ENCODE results near the gene SNED1. TPM values are rescaled to one million over a fixed set of nuclear protein-coding genes. Genes with fewer than 3 reads are reported as not detected.

Gene SNED1
- polyA plus RNA-seq, 1 donor from 2014 or later: 17.0 TPM

DNA sequence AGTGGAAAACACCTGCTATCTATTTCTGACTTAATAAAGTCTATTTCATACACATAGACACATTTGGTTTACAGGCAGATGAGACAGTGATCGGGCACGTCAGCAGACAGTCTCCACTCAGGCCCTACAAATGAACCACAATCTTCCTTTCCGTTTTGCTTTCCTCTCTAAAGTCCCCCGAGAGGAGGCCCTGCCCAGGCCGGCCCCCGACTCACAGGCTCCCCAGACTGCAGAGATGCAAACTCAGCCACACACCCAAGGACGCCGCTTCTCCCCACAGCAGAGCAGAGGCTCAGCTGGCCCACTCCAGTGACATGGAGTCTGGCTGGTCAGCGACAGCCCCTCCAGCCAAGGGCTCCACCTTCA lies 113.0 kb downstream of the SNED1 start:
- Mint-ChIP-seq H3K4me3 (peak overlapping the region; percentile 67 to 89 (median 79)), H3K27me3 (no peaks in the 10 kb centered on the region), H3K4me1 (peaks cover 33 to 50% (median 46%) of the 10 kb centered on the region in 3 donors), H3K27ac (peak overlapping the region; percentile 88 to 99 (median 92)), H3K9me3 (peaks cover 0 to 1% (median 0%) of the 10 kb centered on the region in 3 donors), H3K36me3 (peaks cover 11% of the 10 kb centered on the region)

DNA sequence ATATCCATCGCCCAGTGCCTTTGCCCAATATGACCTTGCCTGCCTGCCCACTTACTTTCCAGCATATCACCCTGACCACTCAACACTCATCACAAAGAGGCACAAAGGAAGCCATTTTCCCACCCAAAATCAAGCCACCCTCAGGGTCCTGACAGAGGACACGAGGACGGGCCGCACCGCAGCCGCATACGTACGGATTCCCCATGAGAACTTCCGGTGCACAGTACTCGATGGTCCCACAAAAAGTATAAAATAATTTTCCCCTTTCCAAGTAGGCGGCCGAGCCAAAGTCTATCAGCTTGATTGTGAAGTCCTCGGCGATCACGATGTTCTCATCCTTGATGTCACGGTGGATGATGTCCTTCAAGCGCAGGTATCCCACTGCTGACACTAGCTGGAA lies 113.6 kb downstream of the SNED1 start:
- H3K9me3 Mint-ChIP-seq: peaks cover 0 to 1% (median 0%) of the 10 kb centered on the region in 3 donors
- H3K36me3 Mint-ChIP-seq: peaks cover 14% of the 10 kb centered on the region
- no peaks in the 10 kb centered on the region for H3K27me3 Mint-ChIP-seq
- peaks cover 33 to 50% (median 46%) of the 10 kb centered on the region in 3 donors for H3K4me1 Mint-ChIP-seq
- H3K27ac Mint-ChIP-seq: peak overlapping the region; percentile 88 to 99 (median 92)
- H3K4me3 Mint-ChIP-seq: peak overlapping the region; percentile 67 to 89 (median 79)

DNA sequence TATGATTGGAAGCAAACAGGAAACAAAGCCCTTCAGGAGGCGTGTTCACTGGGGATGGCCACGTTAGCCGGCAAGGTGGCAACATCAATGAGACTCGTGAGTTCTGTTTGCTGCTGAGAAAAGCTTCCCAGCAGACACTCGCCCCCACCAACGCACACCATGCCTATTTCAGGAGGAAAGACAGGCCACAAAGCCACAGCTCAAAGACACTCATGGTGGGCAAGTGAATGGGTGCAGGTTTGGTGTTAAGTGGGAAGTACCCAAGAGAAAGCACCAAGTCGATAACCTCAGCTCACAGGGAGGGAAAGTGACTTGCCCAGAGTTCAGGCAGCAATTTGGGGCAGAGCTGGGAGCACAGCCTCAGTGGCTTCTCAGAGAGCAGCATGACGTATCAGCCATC lies 114.2 kb downstream of the SNED1 start:
- peaks cover 15% of the 10 kb centered on the region for H3K36me3 Mint-ChIP-seq
- H3K9me3 Mint-ChIP-seq: peaks cover 0 to 1% (median 0%) of the 10 kb centered on the region in 3 donors
- H3K27me3 Mint-ChIP-seq: no peaks in the 10 kb centered on the region
- H3K27ac Mint-ChIP-seq: peak overlapping the region; percentile 88 to 99 (median 92)
- peaks cover 33 to 51% (median 47%) of the 10 kb centered on the region in 3 donors for H3K4me1 Mint-ChIP-seq
- peak overlapping the region; percentile 67 to 89 (median 79) for H3K4me3 Mint-ChIP-seq

- H3K9me3 Mint-ChIP-seq: no peaks in the 10 kb centered on the region
These were observed 116.4 kb downstream of the SNED1 start for GRCh38 chr2:241114836-241115235.

GRCh38 chr2:241115361-241115760 lies 116.9 kb downstream of the SNED1 start:
- H3K27me3 Mint-ChIP-seq: no peaks in the 10 kb centered on the region
- no peaks in the 10 kb centered on the region for H3K9me3 Mint-ChIP-seq
- H3K4me3 Mint-ChIP-seq: no peak overlapping the region
- peak overlapping the region in 1 of 3 donors; percentile 35 for H3K27ac Mint-ChIP-seq
- H3K4me1 Mint-ChIP-seq: peaks cover 27 to 33% (median 32%) of the 10 kb centered on the region in 3 donors
- peaks cover 15% of the 10 kb centered on the region for H3K36me3 Mint-ChIP-seq

More at GRCh38 chr2:241114836-241115235, 116.4 kb downstream of the SNED1 start:
- peaks cover 15% of the 10 kb centered on the region for H3K36me3 Mint-ChIP-seq
- peaks cover 31 to 38% (median 37%) of the 10 kb centered on the region in 3 donors for H3K4me1 Mint-ChIP-seq
- H3K27ac Mint-ChIP-seq: peak overlapping the region in 2 of 3 donors; percentile 35 to 59
- H3K4me3 Mint-ChIP-seq: peak overlapping the region in 1 of 4 donors; percentile 41
- no peaks in the 10 kb centered on the region for H3K27me3 Mint-ChIP-seq

- peaks cover 0 to 5% (median 3%) of the 10 kb centered on the region in 3 donors for H3K9me3 Mint-ChIP-seq
- H3K36me3 Mint-ChIP-seq: peaks cover 25% of the 10 kb centered on the region
- peaks cover 13 to 22% (median 18%) of the 10 kb centered on the region in 3 donors for H3K4me1 Mint-ChIP-seq
- H3K27ac Mint-ChIP-seq: no peak overlapping the region
- H3K27me3 Mint-ChIP-seq: no peaks in the 10 kb centered on the region
- peak overlapping the region in 1 of 4 donors; percentile 71 for H3K4me3 Mint-ChIP-seq
These were observed 118.5 kb downstream of the SNED1 start for GRCh38 chr2:241116606-241117560.

- H3K4me1 Mint-ChIP-seq: peaks cover 5 to 12% (median 8%) of the 10 kb centered on the region in 3 donors
- H3K36me3 Mint-ChIP-seq: peaks cover 25% of the 10 kb centered on the region
- H3K27me3 Mint-ChIP-seq: no peaks in the 10 kb centered on the region
- no peak overlapping the region for H3K4me3 Mint-ChIP-seq
- H3K9me3 Mint-ChIP-seq: peaks cover 0 to 5% (median 3%) of the 10 kb centered on the region in 3 donors
- H3K27ac Mint-ChIP-seq: no peak overlapping the region
These were observed 120.5 kb downstream of the SNED1 start for GRCh38 chr2:241118737-241119505.

DNA sequence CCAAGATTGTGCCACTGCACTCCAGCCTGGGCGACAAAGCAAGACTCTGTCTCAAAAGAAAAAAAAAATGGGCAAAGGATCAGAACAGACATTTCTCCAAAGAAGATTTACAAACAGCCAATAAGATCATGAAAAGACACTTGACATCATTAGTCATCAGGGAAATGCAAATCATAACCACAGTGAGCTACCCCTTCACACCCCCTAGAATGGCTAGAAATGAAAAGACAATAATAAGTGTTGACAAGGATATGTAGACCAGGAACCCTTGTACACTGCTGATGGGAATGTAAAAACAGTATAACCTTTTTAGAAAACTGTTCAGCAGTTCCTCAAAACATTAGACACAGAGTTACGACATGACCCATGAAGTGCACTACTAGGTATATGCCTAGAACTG lies 122.0 kb downstream of the SNED1 start:
- Mint-ChIP-seq H3K9me3 (peaks cover 0 to 5% (median 3%) of the 10 kb centered on the region in 3 donors), H3K36me3 (peaks cover 21% of the 10 kb centered on the region), H3K27me3 (no peaks in the 10 kb centered on the region), H3K27ac (no peak overlapping the region), H3K4me3 (no peak overlapping the region), H3K4me1 (peaks cover 5 to 10% (median 9%) of the 10 kb centered on the region in 3 donors)

GRCh38 chr2:241121008-241121407 lies 122.6 kb downstream of the SNED1 start:
- Mint-ChIP-seq H3K4me3 (no peak overlapping the region), H3K36me3 (peaks cover 20% of the 10 kb centered on the region), H3K4me1 (peaks cover 5 to 15% (median 14%) of the 10 kb centered on the region in 3 donors), H3K9me3 (peaks cover 0 to 5% (median 3%) of the 10 kb centered on the region in 3 donors), H3K27ac (peak overlapping the region in 2 of 3 donors; percentile 50 to 52), H3K27me3 (no peaks in the 10 kb centered on the region)

DNA sequence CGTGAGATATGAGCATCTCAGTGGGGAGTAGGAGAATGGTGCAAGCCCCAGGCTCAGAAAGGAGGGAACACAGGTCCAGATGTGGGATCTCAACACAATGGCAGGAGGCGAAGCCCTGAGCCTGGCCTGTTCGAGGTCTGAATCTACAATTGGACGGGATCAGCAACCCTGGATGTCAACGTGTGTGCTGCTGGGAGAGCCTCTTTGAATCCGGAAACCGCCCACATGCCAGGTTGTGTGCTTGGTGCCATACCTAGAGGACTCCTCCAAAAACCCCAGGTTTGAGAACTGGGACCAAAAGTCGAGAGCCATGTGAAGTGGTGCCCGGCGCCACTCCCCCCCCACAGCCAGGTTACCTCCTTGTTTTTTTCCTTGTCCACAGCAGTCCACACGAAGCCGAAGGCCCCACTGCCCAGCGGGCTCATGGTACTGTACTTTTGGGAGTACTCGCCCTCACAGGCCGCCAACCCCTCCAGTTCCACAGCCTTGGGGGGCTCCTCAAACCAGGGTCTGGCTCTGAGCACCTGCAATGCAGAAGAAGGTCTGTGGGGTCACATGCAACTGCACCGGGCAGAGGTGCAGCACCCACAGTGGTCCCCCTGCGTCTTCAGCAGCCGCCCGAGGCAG lies 124.1 kb downstream of the SNED1 start:
- H3K36me3 Mint-ChIP-seq: peaks cover 13% of the 10 kb centered on the region
- H3K4me3 Mint-ChIP-seq: no peak overlapping the region
- peaks cover 0 to 5% (median 3%) of the 10 kb centered on the region in 3 donors for H3K9me3 Mint-ChIP-seq
- H3K27ac Mint-ChIP-seq: no peak overlapping the region
- H3K27me3 Mint-ChIP-seq: no peaks in the 10 kb centered on the region
- H3K4me1 Mint-ChIP-seq: peaks cover 10 to 26% (median 24%) of the 10 kb centered on the region in 3 donors

- Mint-ChIP-seq H3K27me3 (no peaks in the 10 kb centered on the region), H3K4me3 (peak overlapping the region in 2 of 4 donors; percentile 33 to 60), H3K27ac (peak overlapping the region in 2 of 3 donors; percentile 95 to 98), H3K9me3 (peaks cover 0 to 5% (median 3%) of the 10 kb centered on the region in 3 donors), H3K4me1 (peaks cover 17 to 37% (median 30%) of the 10 kb centered on the region in 3 donors), H3K36me3 (peaks cover 9% of the 10 kb centered on the region)
These were observed 125.6 kb downstream of the SNED1 start for GRCh38 chr2:241123816-241124536.

DNA sequence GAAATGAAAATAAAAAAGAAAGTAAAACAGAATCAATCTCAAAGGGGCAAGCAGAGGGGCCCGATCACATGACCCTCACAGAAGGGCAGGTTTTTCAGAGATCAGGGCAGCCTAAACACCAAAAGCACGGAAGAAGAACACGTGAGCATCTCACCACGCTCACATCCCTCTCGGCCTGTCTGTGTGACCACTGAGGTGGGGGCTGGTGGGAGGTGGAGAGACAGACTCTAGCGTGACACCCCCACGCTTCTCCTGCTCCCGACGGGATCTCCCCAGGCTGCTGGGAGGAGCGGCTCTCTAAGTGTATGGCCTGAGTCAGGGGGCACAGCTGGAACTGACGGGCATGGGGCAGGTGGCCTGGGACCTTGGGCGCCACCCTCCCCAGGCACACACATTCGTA lies 127.2 kb downstream of the SNED1 start:
- Mint-ChIP-seq H3K27ac (peak overlapping the region; percentile 90 to 99 (median 98)), H3K4me1 (peaks cover 26 to 44% (median 42%) of the 10 kb centered on the region in 3 donors), H3K9me3 (peaks cover 0 to 5% (median 3%) of the 10 kb centered on the region in 3 donors), H3K27me3 (no peaks in the 10 kb centered on the region), H3K36me3 (peaks cover 9% of the 10 kb centered on the region), H3K4me3 (peak overlapping the region in 3 of 4 donors; percentile 60 to 89 (median 88))

- H3K9me3 Mint-ChIP-seq: peaks cover 0 to under 1% (median 0%) of the 10 kb centered on the region in 3 donors
- H3K4me1 Mint-ChIP-seq: peaks cover 26 to 43% (median 42%) of the 10 kb centered on the region in 3 donors
- no peaks in the 10 kb centered on the region for H3K27me3 Mint-ChIP-seq
- peak overlapping the region; percentile 98 to 100 (median 99) for H3K27ac Mint-ChIP-seq
- peaks cover 7% of the 10 kb centered on the region for H3K36me3 Mint-ChIP-seq
- H3K4me3 Mint-ChIP-seq: peak overlapping the region in 2 of 4 donors; percentile 88 to 89
These were observed 127.8 kb downstream of the SNED1 start for GRCh38 chr2:241126201-241126611.

All from IgD-negative memory B cell (primary cell).